Liver (tissue), 9 donors: Measurements from ENCODE around the gene CREBBP. TPM values are rescaled to one million over a fixed set of nuclear protein-coding genes. Genes with fewer than 3 reads are reported as not detected.

Experiments used
- DNase-seq: peaks from one replicate; pipeline ENCODE4 v3.0.0-alpha.2; 2017; ENCODE audit warnings: low spot score
- H3K27ac ChIP-seq, 2 donors: one replicate each; pipeline ENCODE4 v1.7.0; 2013; ENCODE audit warnings: inconsistent platforms in 2 of 2, low read length in 2 of 2, control low read depth in 1 of 2, low read depth in 1 of 2, mild to moderate bottlenecking in 1 of 2
- H3K27me3 ChIP-seq, 4 donors: one replicate each; pipeline versions ENCODE4 v1.6.1 to v1.7.0; 2013; ENCODE audit warnings: low read length in 3 of 4, inconsistent platforms in 1 of 4, mild to moderate bottlenecking in 1 of 4, moderate library complexity in 1 of 4; ENCODE audit not compliant: control insufficient read depth in 4 of 4, insufficient read depth in 4 of 4
- H3K36me3 ChIP-seq, 4 donors: one replicate each; pipeline versions ENCODE4 v1.6.1 to v1.7.0; 2013; ENCODE audit warnings: low read length in 3 of 4, mild to moderate bottlenecking in 3 of 4, low read depth in 1 of 4, moderate library complexity in 1 of 4; ENCODE audit not compliant: control insufficient read depth in 4 of 4, insufficient read depth in 3 of 4
- H3K4me1 ChIP-seq, 4 donors: one replicate each; pipeline versions ENCODE4 v1.6.1 to v1.7.0; 2013; ENCODE audit warnings: low read length in 3 of 4, mild to moderate bottlenecking in 3 of 4, moderate library complexity in 1 of 4; ENCODE audit not compliant: control insufficient read depth in 4 of 4, insufficient read depth in 4 of 4
- H3K4me3 ChIP-seq, 3 donors: one replicate each; pipeline versions ENCODE4 v1.6.1 to v1.7.0; 2013; ENCODE audit warnings: low read length in 3 of 3, control low read depth in 1 of 3, low read depth in 1 of 3, mild to moderate bottlenecking in 1 of 3
- H3K9ac ChIP-seq, 2 donors: one replicate each; pipeline ENCODE4 v1.7.0; 2013; ENCODE audit warnings: low read length in 2 of 2, mild to moderate bottlenecking in 2 of 2, moderate library complexity in 2 of 2, control low read depth in 1 of 2, low read depth in 1 of 2
- H3K9me3 ChIP-seq, 4 donors: one replicate each; pipeline versions ENCODE4 v1.6.1 to v1.7.0; 2013; ENCODE audit warnings: low read length in 3 of 4; ENCODE audit not compliant: control insufficient read depth in 4 of 4
- EGR1 ChIP-seq, 2 donors: IDR thresholded peaks; 2 replicates each; pipeline ENCODE4 v1.6.1; 2016 to 2018; ENCODE audit warnings: antibody characterized with exemption in 2 of 2, low read depth in 2 of 2
- FOXA1 ChIP-seq: IDR thresholded peaks from 2 replicates; pipeline ENCODE4 v1.6.1; 2016; ENCODE audit warnings: antibody characterized with exemption
- FOXA2 ChIP-seq: IDR thresholded peaks from 2 replicates; pipeline ENCODE4 v1.6.1; 2016; ENCODE audit warnings: antibody characterized with exemption
- GABPA ChIP-seq, 2 donors: IDR thresholded peaks in 1 of 2; conservative IDR thresholded peaks in 1 of 2; 2 replicates each; pipeline ENCODE4 v1.6.1; 2016; ENCODE audit warnings: antibody characterized with exemption in 2 of 2, mild to moderate bottlenecking in 1 of 2, moderate library complexity in 1 of 2
- HNF4G ChIP-seq: IDR thresholded peaks from 2 replicates; pipeline ENCODE4 v1.6.1; 2016; ENCODE audit warnings: antibody characterized with exemption
- JUND ChIP-seq, 2 donors: IDR thresholded peaks; 2 replicates each; pipeline ENCODE4 v1.6.1; 2016; ENCODE audit warnings: antibody characterized with exemption in 2 of 2
- NR2F2 ChIP-seq: IDR thresholded peaks from 2 replicates; pipeline ENCODE4 v1.6.1; 2016; ENCODE audit warnings: antibody characterized with exemption
- RXRA ChIP-seq, 2 donors: IDR thresholded peaks; 2 replicates each; pipeline ENCODE4 v1.6.1; 2017 to 2018; ENCODE audit warnings: antibody characterized with exemption in 2 of 2, mild to moderate bottlenecking in 1 of 2
- SP1 ChIP-seq: IDR thresholded peaks from 2 replicates; pipeline ENCODE4 v1.6.1; 2018; ENCODE audit warnings: antibody characterized with exemption, mild to moderate bottlenecking
- YY1 ChIP-seq: IDR thresholded peaks from 2 replicates; pipeline ENCODE4 v1.6.1; 2016; ENCODE audit warnings: antibody characterized with exemption, mild to moderate bottlenecking
- ZBTB33 ChIP-seq: IDR thresholded peaks from 2 replicates; pipeline ENCODE4 v1.6.1; 2016; ENCODE audit warnings: antibody characterized with exemption
- WGBS: extraction: QIAGEN DNeasy Blood & Tissue Kit; methylation state at CpG from one replicate; pipeline ENCODE4 v1.1.7; 2013; 5-methylcytosine and 5-hydroxymethylcytosine counted together
- polyA plus RNA-seq, 2 donors: library from polyadenylated mRNA; stranded (reverse) in 1 of 2; unstranded in 1 of 2; fragments of 200-250 nt in 1 of 2; fragments of >200 nt in 1 of 2; fragmentation: Nextera tagmentation in 1 of 2; extraction: Ambion mirVana in 1 of 2; gene quantifications; one replicate each; pipeline versions ENCODE4 v1.2.1 to v1.2.3, GENCODE V29; 2013 to 2015
- total RNA-seq, 2 donors: library from RNA; depleted of rRNA; stranded (reverse); fragments of >200 nt; gene quantifications; one replicate each; pipeline ENCODE4 v1.2.3, GENCODE V29; 2014
- TF ChIP-seq, protein P1 (sequence below): IDR thresholded peaks from 2 replicates; pipeline ENCODE4 v1.6.1; 2016; ENCODE audit warnings: antibody characterized with exemption, mild to moderate bottlenecking
- TF ChIP-seq, protein P2 (sequence below): fragments of 150-350 bp; IDR thresholded peaks from 2 replicates; pipeline ENCODE4 v1.5.1; 2017; ENCODE audit warnings: improper control_type of control experiment, low read depth, low read length; ENCODE audit not compliant: missing input control
- TF ChIP-seq, protein P3 (sequence below): IDR thresholded peaks from 2 replicates; pipeline ENCODE4 v1.6.1; 2016; ENCODE audit warnings: antibody characterized with exemption
- donor health status: healthy.
- donor health status: healthy.
- donor health status: healthy.
- donor health status: healthy.
- donor health status: healthy.

Gene CREBBP
- total and polyA plus RNA-seq, 4 donors: 7.0 to 25.8 (median 19.5) TPM

GRCh38 chr16:3767333-3767986 is 113.1 kb downstream of the CREBBP start (continued):
- TF ChIP-seq, protein P1, sequence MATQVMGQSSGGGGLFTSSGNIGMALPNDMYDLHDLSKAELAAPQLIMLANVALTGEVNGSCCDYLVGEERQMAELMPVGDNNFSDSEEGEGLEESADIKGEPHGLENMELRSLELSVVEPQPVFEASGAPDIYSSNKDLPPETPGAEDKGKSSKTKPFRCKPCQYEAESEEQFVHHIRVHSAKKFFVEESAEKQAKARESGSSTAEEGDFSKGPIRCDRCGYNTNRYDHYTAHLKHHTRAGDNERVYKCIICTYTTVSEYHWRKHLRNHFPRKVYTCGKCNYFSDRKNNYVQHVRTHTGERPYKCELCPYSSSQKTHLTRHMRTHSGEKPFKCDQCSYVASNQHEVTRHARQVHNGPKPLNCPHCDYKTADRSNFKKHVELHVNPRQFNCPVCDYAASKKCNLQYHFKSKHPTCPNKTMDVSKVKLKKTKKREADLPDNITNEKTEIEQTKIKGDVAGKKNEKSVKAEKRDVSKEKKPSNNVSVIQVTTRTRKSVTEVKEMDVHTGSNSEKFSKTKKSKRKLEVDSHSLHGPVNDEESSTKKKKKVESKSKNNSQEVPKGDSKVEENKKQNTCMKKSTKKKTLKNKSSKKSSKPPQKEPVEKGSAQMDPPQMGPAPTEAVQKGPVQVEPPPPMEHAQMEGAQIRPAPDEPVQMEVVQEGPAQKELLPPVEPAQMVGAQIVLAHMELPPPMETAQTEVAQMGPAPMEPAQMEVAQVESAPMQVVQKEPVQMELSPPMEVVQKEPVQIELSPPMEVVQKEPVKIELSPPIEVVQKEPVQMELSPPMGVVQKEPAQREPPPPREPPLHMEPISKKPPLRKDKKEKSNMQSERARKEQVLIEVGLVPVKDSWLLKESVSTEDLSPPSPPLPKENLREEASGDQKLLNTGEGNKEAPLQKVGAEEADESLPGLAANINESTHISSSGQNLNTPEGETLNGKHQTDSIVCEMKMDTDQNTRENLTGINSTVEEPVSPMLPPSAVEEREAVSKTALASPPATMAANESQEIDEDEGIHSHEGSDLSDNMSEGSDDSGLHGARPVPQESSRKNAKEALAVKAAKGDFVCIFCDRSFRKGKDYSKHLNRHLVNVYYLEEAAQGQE: no peak
- TF ChIP-seq RXRA (IDR thresholded peaks at IDR 0.05): no peak
- no peak for TF ChIP-seq NR2F2
- no peak for TF ChIP-seq GABPA (IDR thresholded peaks at IDR 0.05 in 1 of 2, conservative IDR thresholded peaks at IDR 0.05 in 1 of 2)
- no peak for TF ChIP-seq SP1

- Histone ChIP-seq H3K27ac (no peak overlapping the region), H3K27me3 (no peaks in the 10 kb centered on the region), H3K4me3 (no peak overlapping the region), H3K36me3 (peaks cover 14 to 73% (median 57%) of the 10 kb centered on the region in 4 donors), H3K9ac (no peak overlapping the region), H3K4me1 (no peaks in the 10 kb centered on the region), H3K9me3 (no peaks in the 10 kb centered on the region)
- TF ChIP-seq SP1 (no peak), ZBTB33 (no peak), EGR1 (IDR thresholded peaks at IDR 0.05; ENCODE audit: low read depth in 2 of 2) (no peak), YY1 (no peak), NR2F2 (no peak), FOXA2 (no peak)
- TF ChIP-seq, protein P2, sequence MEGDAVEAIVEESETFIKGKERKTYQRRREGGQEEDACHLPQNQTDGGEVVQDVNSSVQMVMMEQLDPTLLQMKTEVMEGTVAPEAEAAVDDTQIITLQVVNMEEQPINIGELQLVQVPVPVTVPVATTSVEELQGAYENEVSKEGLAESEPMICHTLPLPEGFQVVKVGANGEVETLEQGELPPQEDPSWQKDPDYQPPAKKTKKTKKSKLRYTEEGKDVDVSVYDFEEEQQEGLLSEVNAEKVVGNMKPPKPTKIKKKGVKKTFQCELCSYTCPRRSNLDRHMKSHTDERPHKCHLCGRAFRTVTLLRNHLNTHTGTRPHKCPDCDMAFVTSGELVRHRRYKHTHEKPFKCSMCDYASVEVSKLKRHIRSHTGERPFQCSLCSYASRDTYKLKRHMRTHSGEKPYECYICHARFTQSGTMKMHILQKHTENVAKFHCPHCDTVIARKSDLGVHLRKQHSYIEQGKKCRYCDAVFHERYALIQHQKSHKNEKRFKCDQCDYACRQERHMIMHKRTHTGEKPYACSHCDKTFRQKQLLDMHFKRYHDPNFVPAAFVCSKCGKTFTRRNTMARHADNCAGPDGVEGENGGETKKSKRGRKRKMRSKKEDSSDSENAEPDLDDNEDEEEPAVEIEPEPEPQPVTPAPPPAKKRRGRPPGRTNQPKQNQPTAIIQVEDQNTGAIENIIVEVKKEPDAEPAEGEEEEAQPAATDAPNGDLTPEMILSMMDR: no peak
- 80% methylated on average over 3 of the region's 3 CpGs for WGBS
- DNase-seq: no peak
Measured at GRCh38 chr16:3766177-3766576, 114.3 kb downstream of the CREBBP start.

- H3K36me3 ChIP-seq: peaks cover 14 to 65% (median 52%) of the 10 kb centered on the region in 4 donors
- H3K9me3 ChIP-seq: no peaks in the 10 kb centered on the region
- 96% methylated on average over 3 of the region's 3 CpGs for WGBS
- no peak overlapping the region for H3K4me3 ChIP-seq
- no peak for DNase-seq
- no peak overlapping the region for H3K9ac ChIP-seq
- no peak overlapping the region for H3K27ac ChIP-seq
- H3K27me3 ChIP-seq: no peaks in the 10 kb centered on the region
- H3K4me1 ChIP-seq: no peaks in the 10 kb centered on the region
- no peak for TF ChIP-seq FOXA2
- TF ChIP-seq, protein P3, sequence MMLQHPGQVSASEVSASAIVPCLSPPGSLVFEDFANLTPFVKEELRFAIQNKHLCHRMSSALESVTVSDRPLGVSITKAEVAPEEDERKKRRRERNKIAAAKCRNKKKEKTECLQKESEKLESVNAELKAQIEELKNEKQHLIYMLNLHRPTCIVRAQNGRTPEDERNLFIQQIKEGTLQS: no peak
- no peak for TF ChIP-seq HNF4G
- TF ChIP-seq SP1: no peak
- no peak for TF ChIP-seq EGR1 (IDR thresholded peaks at IDR 0.05; ENCODE audit: low read depth in 2 of 2)
- TF ChIP-seq, protein P2: no peak
- no peak for TF ChIP-seq RXRA (IDR thresholded peaks at IDR 0.05)
- no peak for TF ChIP-seq JUND (IDR thresholded peaks at IDR 0.05)
- TF ChIP-seq YY1: no peak
- TF ChIP-seq GABPA (IDR thresholded peaks at IDR 0.05 in 1 of 2, conservative IDR thresholded peaks at IDR 0.05 in 1 of 2): no peak
- TF ChIP-seq NR2F2: no peak
- TF ChIP-seq, protein P1: no peak
- no peak for TF ChIP-seq FOXA1
Measured at GRCh38 chr16:3764409-3764808, 116.1 kb downstream of the CREBBP start.
